HG02623 (cell line): Measurements from ENCODE around the gene NAV3.
"Not testable (repeated sequence)": the region's sequence is repeated elsewhere in the genome, so short reads cannot be mapped to it uniquely, and the experiment has no call there.

Experiments used
- ATAC-seq: cut with Tn5 transposase; IDR thresholded peaks from one replicate; pipeline ENCODE4 v1.9.1; 2021; ENCODE audit warnings: moderate library complexity; ENCODE audit not compliant: unreplicated experiment

NAV3 gene

GRCh38 chr12:78239544-78239943 is 408.9 kb downstream of the NAV3 start:
- ATAC-seq = no peak

GRCh38 chr12:78240827-78241226 is 410.1 kb downstream of the NAV3 start:
- ATAC-seq = no peak

- no peak for ATAC-seq
These were observed 410.8 kb downstream of the NAV3 start for GRCh38 chr12:78241446-78241845.

GRCh38 chr12:78244916-78245507 is 414.3 kb downstream of the NAV3 start:
- ATAC-seq = no peak

GRCh38 chr12:78248321-78248720 is 417.6 kb downstream of the NAV3 start:
- ATAC-seq = no peak

- no peak for ATAC-seq
These were observed 418.9 kb downstream of the NAV3 start for GRCh38 chr12:78249578-78249977.

GRCh38 chr12:78257662-78258061 is 427.0 kb downstream of the NAV3 start:
- not testable (repeated sequence) for ATAC-seq

- no peak for ATAC-seq
These were observed 430.3 kb downstream of the NAV3 start for GRCh38 chr12:78260976-78261375.

GRCh38 chr12:78261901-78262300 is 431.2 kb downstream of the NAV3 start:
- ATAC-seq = no peak
